HG03354 (cell line): ENCODE results near the gene PPIG.

Experiments
- ATAC-seq: cut with Tn5 transposase; IDR thresholded peaks from one replicate; pipeline ENCODE4 v1.9.1; 2021; ENCODE audit warnings: mild to moderate bottlenecking; ENCODE audit not compliant: unreplicated experiment, poor library complexity, severe bottlenecking

PPIG gene

GRCh38 chr2:169690958-169691357 lies 106.8 kb downstream of the PPIG start:
- no peak for ATAC-seq
